ENCODE results near the gene ATRIP.
"Not testable (repeated sequence)": the region's sequence is repeated elsewhere in the genome, so short reads cannot be mapped to it uniquely, and the experiment has no call there.

ATRIP gene

DNA sequence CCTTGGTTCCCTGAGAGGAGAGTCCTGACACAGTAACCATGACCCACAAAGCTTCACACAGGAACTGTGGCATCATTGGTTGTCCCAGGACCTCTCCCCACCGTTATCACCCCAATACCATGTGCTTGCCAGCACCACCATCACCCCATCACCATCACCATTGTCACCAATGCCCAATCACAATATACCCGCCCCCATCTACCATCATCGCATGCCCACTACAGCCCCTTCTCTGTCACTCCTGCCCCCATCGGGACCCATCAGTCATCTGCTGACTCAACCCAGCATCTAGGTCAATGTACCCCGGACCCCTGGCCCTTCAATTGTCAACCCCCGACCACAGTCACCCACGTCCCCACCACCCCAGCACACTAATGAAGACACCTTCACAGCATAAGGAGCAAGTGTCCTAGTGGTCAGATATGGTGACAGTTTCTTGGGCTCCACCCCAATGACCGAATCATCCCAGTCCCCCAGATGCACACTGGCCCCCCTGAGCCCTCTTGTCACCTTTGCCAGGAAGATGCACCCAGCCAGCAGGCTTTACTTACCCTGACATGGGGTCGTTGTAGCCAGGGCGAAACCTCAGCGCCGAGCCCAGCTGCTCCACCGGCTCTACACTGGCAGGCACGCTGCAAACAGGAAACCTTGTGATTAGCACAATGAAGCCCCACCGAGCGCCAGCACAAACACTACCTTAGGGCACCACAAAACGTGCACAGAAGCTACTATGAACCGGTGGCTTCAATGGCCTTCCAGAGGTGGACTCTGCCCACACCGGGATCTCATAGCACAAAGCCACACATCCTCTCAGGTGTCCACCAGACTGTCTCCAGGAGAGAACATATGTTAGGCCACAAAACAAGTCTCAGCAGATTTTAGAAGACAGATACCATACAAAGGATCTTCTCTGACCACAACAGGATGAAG, 32.4 kb downstream of the ATRIP start:
- Histone ChIP-seq H3K27me3 (ENCODE audit: control insufficient read depth, insufficient read depth, low read length, poor library complexity, severe bottlenecking) (no peaks in the 10 kb centered on the region), H3K9me3 (ENCODE audit: control insufficient read depth, low read length) (no peaks in the 10 kb centered on the region), H3K27ac (ENCODE audit: insufficient read depth, low read depth, low read length, poor library complexity, severe bottlenecking) (no peak overlapping the region), H3K36me3 (ENCODE audit: control insufficient read depth, insufficient read depth, low read length) (no peaks in the 10 kb centered on the region), H3K4me3 (ENCODE audit: insufficient read depth, low read depth, low read length) (no peak overlapping the region), H3K4me1 (ENCODE audit: control insufficient read depth, insufficient read depth, low read length) (peaks cover 8% of the 10 kb centered on the region)
- 86 to 88% methylated on average over 19 of the region's 19 CpGs for WGBS, 2 experiments

DNA sequence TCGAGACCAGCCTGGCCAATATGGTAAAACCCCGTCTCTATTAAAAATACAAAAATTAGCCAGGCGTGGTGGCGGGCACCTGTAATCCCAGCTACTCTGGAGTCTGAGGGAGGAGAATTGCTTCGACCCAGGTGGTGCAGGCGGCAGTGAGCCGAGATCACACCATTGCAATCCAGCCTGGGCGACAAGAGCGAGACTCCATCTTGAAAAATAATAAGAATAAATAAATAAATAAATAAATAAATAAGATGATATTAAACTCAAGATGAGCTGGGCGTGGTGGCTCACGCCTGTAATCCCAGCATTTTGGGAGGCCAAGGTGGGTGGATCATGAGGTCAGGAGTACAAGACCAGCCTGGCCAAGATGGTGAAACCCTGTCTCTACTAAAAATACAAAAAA, 34.4 kb downstream of the ATRIP start:
- not testable (repeated sequence) for H3K4me3 ChIP-seq (ENCODE audit: insufficient read depth, low read depth, low read length); H3K4me1 ChIP-seq (ENCODE audit: control insufficient read depth, insufficient read depth, low read length); H3K27ac ChIP-seq (ENCODE audit: insufficient read depth, low read depth, low read length, poor library complexity, severe bottlenecking); H3K9me3 ChIP-seq (ENCODE audit: control insufficient read depth, low read length); H3K36me3 ChIP-seq (ENCODE audit: control insufficient read depth, insufficient read depth, low read length); H3K27me3 ChIP-seq (ENCODE audit: control insufficient read depth, insufficient read depth, low read length, poor library complexity, severe bottlenecking)
- 89 to 95% methylated on average over 9 of the region's 11 CpGs for WGBS, 2 experiments

GRCh38 chr3:48482822-48483221, 36.3 kb downstream of the ATRIP start:
- H3K27ac ChIP-seq (ENCODE audit: insufficient read depth, low read depth, low read length, poor library complexity, severe bottlenecking); H3K9me3 ChIP-seq (ENCODE audit: control insufficient read depth, low read length); H3K4me1 ChIP-seq (ENCODE audit: control insufficient read depth, insufficient read depth, low read length); H3K36me3 ChIP-seq (ENCODE audit: control insufficient read depth, insufficient read depth, low read length); H3K4me3 ChIP-seq (ENCODE audit: insufficient read depth, low read depth, low read length); H3K27me3 ChIP-seq (ENCODE audit: control insufficient read depth, insufficient read depth, low read length, poor library complexity, severe bottlenecking): not testable (repeated sequence)
- 89 to 94% methylated on average over 6 of the region's 6 CpGs for WGBS, 2 experiments

GRCh38 chr3:48486952-48487351, 40.4 kb downstream of the ATRIP start:
- Histone ChIP-seq H3K9me3 (ENCODE audit: control insufficient read depth, low read length) (no peaks in the 10 kb centered on the region), H3K4me1 (ENCODE audit: control insufficient read depth, insufficient read depth, low read length) (no peaks in the 10 kb centered on the region), H3K27ac (ENCODE audit: insufficient read depth, low read depth, low read length, poor library complexity, severe bottlenecking) (no peak overlapping the region), H3K36me3 (ENCODE audit: control insufficient read depth, insufficient read depth, low read length) (no peaks in the 10 kb centered on the region), H3K4me3 (ENCODE audit: insufficient read depth, low read depth, low read length) (no peak overlapping the region), H3K27me3 (ENCODE audit: control insufficient read depth, insufficient read depth, low read length, poor library complexity, severe bottlenecking) (no peaks in the 10 kb centered on the region)
- WGBS, 2 experiments = 92 to 93% methylated on average over 5 of the region's 5 CpGs

DNA sequence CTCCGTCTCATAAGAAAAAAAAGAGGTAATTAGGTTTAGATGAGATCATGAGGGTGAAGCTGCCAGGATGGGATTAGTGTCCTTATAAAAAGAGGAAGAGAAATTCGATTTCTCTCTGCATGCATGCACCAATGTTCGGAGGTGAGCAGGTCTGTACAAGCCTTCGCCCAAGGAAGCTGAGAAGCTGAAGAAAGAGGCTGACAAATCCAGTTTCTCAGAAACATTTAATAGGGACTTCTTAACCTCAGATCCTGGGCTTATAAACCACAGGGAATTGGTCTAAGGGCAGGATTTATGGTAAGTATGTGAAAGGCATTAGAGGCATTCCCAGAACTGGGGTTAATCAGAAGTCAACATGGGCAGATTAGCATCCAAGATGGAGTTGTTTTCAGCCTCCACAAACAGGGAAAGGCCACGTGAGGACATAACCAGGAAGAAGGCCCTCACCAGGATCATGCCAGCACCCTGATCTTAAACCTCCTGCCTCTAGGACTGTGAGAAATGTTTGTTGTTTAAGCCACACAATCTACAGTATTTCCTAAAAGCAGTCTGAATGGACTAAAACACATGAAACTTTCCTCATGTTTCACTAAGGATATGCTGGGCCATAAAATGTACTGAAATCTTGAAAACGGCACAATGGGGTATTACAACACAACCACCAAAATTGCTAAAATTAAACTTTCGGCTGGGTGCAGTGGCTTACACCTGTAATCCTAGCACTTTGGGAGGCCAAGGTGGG, 46.1 kb downstream of the ATRIP start:
- Histone ChIP-seq H3K4me1 (ENCODE audit: control insufficient read depth, insufficient read depth, low read length) (no peaks in the 10 kb centered on the region), H3K36me3 (ENCODE audit: control insufficient read depth, insufficient read depth, low read length) (no peaks in the 10 kb centered on the region), H3K4me3 (ENCODE audit: insufficient read depth, low read depth, low read length) (no peak overlapping the region), H3K9me3 (ENCODE audit: control insufficient read depth, low read length) (no peaks in the 10 kb centered on the region), H3K27me3 (ENCODE audit: control insufficient read depth, insufficient read depth, low read length, poor library complexity, severe bottlenecking) (no peaks in the 10 kb centered on the region), H3K27ac (ENCODE audit: insufficient read depth, low read depth, low read length, poor library complexity, severe bottlenecking) (no peak overlapping the region)
- WGBS, 2 experiments = 93% methylated on average over 7 of the region's 7 CpGs

GRCh38 chr3:48493203-48493501, 46.6 kb downstream of the ATRIP start:
- WGBS, 2 experiments = 90 to 91% methylated on average over 3 of the region's 3 CpGs
- Histone ChIP-seq H3K4me3 (ENCODE audit: insufficient read depth, low read depth, low read length) (no peak overlapping the region), H3K9me3 (ENCODE audit: control insufficient read depth, low read length) (no peaks in the 10 kb centered on the region), H3K36me3 (ENCODE audit: control insufficient read depth, insufficient read depth, low read length) (peaks cover 5% of the 10 kb centered on the region), H3K4me1 (ENCODE audit: control insufficient read depth, insufficient read depth, low read length) (no peaks in the 10 kb centered on the region), H3K27me3 (ENCODE audit: control insufficient read depth, insufficient read depth, low read length, poor library complexity, severe bottlenecking) (no peaks in the 10 kb centered on the region), H3K27ac (ENCODE audit: insufficient read depth, low read depth, low read length, poor library complexity, severe bottlenecking) (no peak overlapping the region)

- WGBS, 2 experiments = 94 to 96% methylated on average over 5 of the region's 5 CpGs
- Histone ChIP-seq H3K36me3 (ENCODE audit: control insufficient read depth, insufficient read depth, low read length) (peaks cover 12% of the 10 kb centered on the region), H3K27me3 (ENCODE audit: control insufficient read depth, insufficient read depth, low read length, poor library complexity, severe bottlenecking) (peaks cover 7% of the 10 kb centered on the region), H3K4me1 (ENCODE audit: control insufficient read depth, insufficient read depth, low read length) (peaks cover 14% of the 10 kb centered on the region), H3K9me3 (ENCODE audit: control insufficient read depth, low read length) (no peaks in the 10 kb centered on the region), H3K4me3 (ENCODE audit: insufficient read depth, low read depth, low read length) (no peak overlapping the region), H3K27ac (ENCODE audit: insufficient read depth, low read depth, low read length, poor library complexity, severe bottlenecking) (no peak overlapping the region)
Measured at GRCh38 chr3:48500656-48501055, 54.1 kb downstream of the ATRIP start.

DNA sequence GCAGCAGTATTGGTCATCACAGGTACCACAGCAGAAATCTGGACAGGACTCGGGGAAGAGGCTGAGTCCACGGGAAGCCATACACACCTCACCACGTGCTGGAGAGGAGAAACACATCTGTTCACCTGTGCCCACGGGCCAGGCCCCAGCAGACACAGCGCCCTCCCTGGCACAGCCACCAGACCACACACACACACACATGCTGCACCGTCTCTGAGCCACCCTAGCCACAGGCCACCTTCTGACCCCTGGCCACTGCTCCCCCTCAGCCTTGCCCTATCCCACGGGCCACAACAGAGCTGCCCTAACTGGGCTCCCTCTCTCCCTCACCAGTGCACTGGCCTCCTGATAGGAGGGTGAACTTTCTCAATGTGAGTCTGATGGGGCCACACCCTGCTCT, 54.7 kb downstream of the ATRIP start:
- Histone ChIP-seq H3K27ac (ENCODE audit: insufficient read depth, low read depth, low read length, poor library complexity, severe bottlenecking) (no peak overlapping the region), H3K4me3 (ENCODE audit: insufficient read depth, low read depth, low read length) (no peak overlapping the region)
- 91 to 95% methylated on average over 7 of the region's 7 CpGs for WGBS, 2 experiments

GRCh38 chr3:48502121-48502520, 55.6 kb downstream of the ATRIP start:
- Histone ChIP-seq H3K27me3 (ENCODE audit: control insufficient read depth, insufficient read depth, low read length, poor library complexity, severe bottlenecking) (peaks cover 7% of the 10 kb centered on the region), H3K4me1 (ENCODE audit: control insufficient read depth, insufficient read depth, low read length) (peaks cover 14% of the 10 kb centered on the region), H3K27ac (ENCODE audit: insufficient read depth, low read depth, low read length, poor library complexity, severe bottlenecking) (no peak overlapping the region), H3K4me3 (ENCODE audit: insufficient read depth, low read depth, low read length) (no peak overlapping the region), H3K36me3 (ENCODE audit: control insufficient read depth, insufficient read depth, low read length) (peaks cover 12% of the 10 kb centered on the region), H3K9me3 (ENCODE audit: control insufficient read depth, low read length) (no peaks in the 10 kb centered on the region)
- WGBS, 2 experiments = 88 to 91% methylated on average over 5 of the region's 5 CpGs

More for the DNA sequence above, 54.7 kb downstream of the ATRIP start:
- H3K9me3 ChIP-seq (ENCODE audit: control insufficient read depth, low read length) = no peaks in the 10 kb centered on the region
- peaks cover 14% of the 10 kb centered on the region for H3K4me1 ChIP-seq (ENCODE audit: control insufficient read depth, insufficient read depth, low read length)
- peaks cover 12% of the 10 kb centered on the region for H3K36me3 ChIP-seq (ENCODE audit: control insufficient read depth, insufficient read depth, low read length)
- peaks cover 7% of the 10 kb centered on the region for H3K27me3 ChIP-seq (ENCODE audit: control insufficient read depth, insufficient read depth, low read length, poor library complexity, severe bottlenecking)

- peaks cover 11% of the 10 kb centered on the region for H3K36me3 ChIP-seq (ENCODE audit: control insufficient read depth, insufficient read depth, low read length)
- H3K27me3 ChIP-seq (ENCODE audit: control insufficient read depth, insufficient read depth, low read length, poor library complexity, severe bottlenecking) = peaks cover 7% of the 10 kb centered on the region
- WGBS, 2 experiments = 96% methylated on average over 6 of the region's 6 CpGs
- no peaks in the 10 kb centered on the region for H3K9me3 ChIP-seq (ENCODE audit: control insufficient read depth, low read length)
- no peak overlapping the region for H3K4me3 ChIP-seq (ENCODE audit: insufficient read depth, low read depth, low read length)
- H3K4me1 ChIP-seq (ENCODE audit: control insufficient read depth, insufficient read depth, low read length) = peaks cover 19% of the 10 kb centered on the region
- H3K27ac ChIP-seq (ENCODE audit: insufficient read depth, low read depth, low read length, poor library complexity, severe bottlenecking) = no peak overlapping the region
Measured at GRCh38 chr3:48502728-48503168, 56.2 kb downstream of the ATRIP start.
